Left lung (tissue), 10 donors: Measurements from ENCODE around the gene INPP5A. TPM values are rescaled to one million over a fixed set of nuclear protein-coding genes. Genes with fewer than 3 reads are reported as not detected.

ENCODE experiments used
- ATAC-seq: fragments of 200-7000 bp; cut with Tn5 transposase; one replicate; pipeline ENCODE4 v1.9.1; 2020; ENCODE audit warnings: moderate library complexity
- DNase-seq, 4 donors: peaks; one replicate each; pipeline ENCODE4 v3.0.0-alpha.2; 2013 to 2020
- H3K27ac ChIP-seq, 2 donors: fragments of 200-600 bp; sonication (generic) in 1 of 2; one replicate each; pipeline versions ENCODE4 v1.5.0 to v1.8.0; 2020 to 2021
- H3K27me3 ChIP-seq, 2 donors: fragments of 200-600 bp; sonication (generic) in 1 of 2; one replicate each; pipeline versions ENCODE4 v1.5.0 to v1.8.0; 2020 to 2021
- H3K36me3 ChIP-seq, 2 donors: fragments of 200-600 bp; sonication (generic) in 1 of 2; one replicate each; pipeline versions ENCODE4 v1.5.0 to v1.8.0; 2020 to 2021
- H3K4me1 ChIP-seq, 2 donors: fragments of 200-600 bp; one replicate each; pipeline ENCODE4 v1.8.0; 2021
- H3K4me3 ChIP-seq, 2 donors: fragments of 200-600 bp; sonication (generic) in 1 of 2; one replicate each; pipeline versions ENCODE4 v1.5.0 to v1.8.0; 2020 to 2021; ENCODE audit warnings: mild to moderate bottlenecking in 1 of 2
- H3K9me3 ChIP-seq, 2 donors: fragments of 200-600 bp; sonication (generic) in 1 of 2; one replicate each; pipeline versions ENCODE4 v1.5.0 to v1.8.0; 2020 to 2021
- CTCF ChIP-seq, 2 donors: fragments of 200-600 bp; sonication (generic) in 1 of 2; IDR thresholded peaks; one replicate each; pipeline versions ENCODE4 v1.5.0 to v1.8.0; 2021; ENCODE audit warnings: antibody characterized with exemption in 2 of 2
- intact Hi-C, 2 donors: fragments of 100-400 bp; cut with DNase I; formaldehyde crosslinking; loops; one replicate each; pipeline versions ENCODE4 v1.11.2 to v1.14.2; 2022
- polyA plus RNA-seq, 6 donors: library from polyadenylated mRNA; unstranded; fragments of 120-200 nt; gene quantifications; one replicate each; pipeline ENCODE4 v1.2.1, GENCODE V29; 2013; ENCODE audit not compliant: insufficient read length in 6 of 6
- total RNA-seq, 2 donors: library from RNA; stranded (reverse); fragmentation: NEBNext Ultra II Directional; extraction: Animal tissue kit (Norgen Biotek cat#: 25700); gene quantifications; one replicate each; pipeline ENCODE4 v1.2.1, GENCODE V29; 2021
- donor health status: DM: no; HTN: yes; CAD: no.
- donor health status: DM: no; HTN: no; CAD: no.

Gene INPP5A
- total and polyA plus RNA-seq, 8 donors: 32.0 to 44.0 (median 36.8) TPM

GRCh38 chr10:132536877-132537683 is 507 bp upstream of the INPP5A start:
- H3K4me1 ChIP-seq: peaks cover 25 to 68% of the 10 kb centered on the region in 2 donors
- H3K36me3 ChIP-seq: no peaks in the 10 kb centered on the region
- H3K4me3 ChIP-seq: peak overlapping the region; percentile 60 to 73
- DNase-seq: peak; percentile 100
- peak; percentile 28 to 41 for TF ChIP-seq CTCF (IDR thresholded peaks at IDR 0.05)
- intact Hi-C loops: no loop called here
- peak overlapping the region; percentile 86 to 87 for H3K27ac ChIP-seq
- peak; percentile 94 for ATAC-seq
- H3K9me3 ChIP-seq: no peaks in the 10 kb centered on the region
- H3K27me3 ChIP-seq: no peaks in the 10 kb centered on the region

- Histone ChIP-seq H3K9me3 (no peaks in the 10 kb centered on the region), H3K4me3 (peak overlapping the region; percentile 47 to 73), H3K27ac (peak overlapping the region; percentile 62 to 78), H3K36me3 (no peaks in the 10 kb centered on the region), H3K27me3 (no peaks in the 10 kb centered on the region), H3K4me1 (peaks cover 25 to 73% of the 10 kb centered on the region in 2 donors)
- DNase-seq (peak in 2 of 4 donors; percentile 51 to 88), ATAC-seq (no peak)
- intact Hi-C loops: no loop called here
- TF ChIP-seq CTCF (IDR thresholded peaks at IDR 0.05): no peak
Observed at GRCh38 chr10:132538031-132538789, 623 bp downstream of the INPP5A start.

- TF ChIP-seq CTCF (IDR thresholded peaks at IDR 0.05): no peak
- intact Hi-C loops: no loop called here
- ATAC-seq: no peak
- Histone ChIP-seq H3K27ac (peak overlapping the region; percentile 62 to 78), H3K4me1 (peaks cover 25 to 77% of the 10 kb centered on the region in 2 donors), H3K27me3 (no peaks in the 10 kb centered on the region), H3K36me3 (no peaks in the 10 kb centered on the region), H3K9me3 (no peaks in the 10 kb centered on the region), H3K4me3 (peak overlapping the region; percentile 47 to 73)
- peak in 2 of 4 donors; percentile 34 to 71 for DNase-seq
Observed at GRCh38 chr10:132538790-132539421, 1.3 kb downstream of the INPP5A start.

GRCh38 chr10:132539431-132539839 is 1.8 kb downstream of the INPP5A start:
- TF ChIP-seq CTCF (IDR thresholded peaks at IDR 0.05): no peak
- H3K27ac ChIP-seq: peak overlapping the region; percentile 62 to 78
- peak overlapping the region; percentile 9 to 73 for H3K4me3 ChIP-seq
- H3K36me3 ChIP-seq: no peaks in the 10 kb centered on the region
- intact Hi-C loops: no loop called here
- ATAC-seq: no peak
- DNase-seq: peak in 2 of 4 donors; percentile 45 to 70
- H3K4me1 ChIP-seq: peaks cover 25 to 80% of the 10 kb centered on the region in 2 donors
- H3K27me3 ChIP-seq: no peaks in the 10 kb centered on the region
- H3K9me3 ChIP-seq: no peaks in the 10 kb centered on the region
